GM12874 (cell line): ENCODE measurements around the gene CEACAM3.

Source experiments
- TF ChIP-seq, protein P1 (sequence below): IDR thresholded peaks from 2 replicates; pipeline ENCODE4 v1.5.1; 2011; ENCODE audit warnings: low read depth, mild to moderate bottlenecking, control low read depth, low read length, moderate library complexity; ENCODE audit not compliant: insufficient read depth

CEACAM3 gene

DNA sequence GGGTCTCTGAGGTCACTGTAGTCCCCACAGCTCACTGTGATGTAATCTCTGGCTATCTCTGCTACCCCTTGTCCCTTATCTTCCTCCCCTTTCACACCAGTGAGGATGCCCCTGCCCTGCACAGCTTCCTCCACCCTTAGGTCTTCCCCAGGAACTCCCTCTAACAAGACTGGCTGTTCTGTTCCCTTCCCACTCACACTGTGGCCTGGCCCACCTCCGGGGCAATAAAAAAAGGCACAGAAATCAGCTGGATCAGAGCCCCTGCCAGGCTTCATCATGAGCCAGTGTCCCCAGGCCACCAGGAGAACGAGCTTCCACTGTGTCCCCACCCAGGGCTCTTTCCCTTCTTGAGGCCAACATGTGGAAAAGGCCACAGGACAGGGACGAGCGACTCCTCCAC is 4.6 kb downstream of the CEACAM3 start:
- TF ChIP-seq, protein P1, sequence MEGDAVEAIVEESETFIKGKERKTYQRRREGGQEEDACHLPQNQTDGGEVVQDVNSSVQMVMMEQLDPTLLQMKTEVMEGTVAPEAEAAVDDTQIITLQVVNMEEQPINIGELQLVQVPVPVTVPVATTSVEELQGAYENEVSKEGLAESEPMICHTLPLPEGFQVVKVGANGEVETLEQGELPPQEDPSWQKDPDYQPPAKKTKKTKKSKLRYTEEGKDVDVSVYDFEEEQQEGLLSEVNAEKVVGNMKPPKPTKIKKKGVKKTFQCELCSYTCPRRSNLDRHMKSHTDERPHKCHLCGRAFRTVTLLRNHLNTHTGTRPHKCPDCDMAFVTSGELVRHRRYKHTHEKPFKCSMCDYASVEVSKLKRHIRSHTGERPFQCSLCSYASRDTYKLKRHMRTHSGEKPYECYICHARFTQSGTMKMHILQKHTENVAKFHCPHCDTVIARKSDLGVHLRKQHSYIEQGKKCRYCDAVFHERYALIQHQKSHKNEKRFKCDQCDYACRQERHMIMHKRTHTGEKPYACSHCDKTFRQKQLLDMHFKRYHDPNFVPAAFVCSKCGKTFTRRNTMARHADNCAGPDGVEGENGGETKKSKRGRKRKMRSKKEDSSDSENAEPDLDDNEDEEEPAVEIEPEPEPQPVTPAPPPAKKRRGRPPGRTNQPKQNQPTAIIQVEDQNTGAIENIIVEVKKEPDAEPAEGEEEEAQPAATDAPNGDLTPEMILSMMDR = no peak

DNA sequence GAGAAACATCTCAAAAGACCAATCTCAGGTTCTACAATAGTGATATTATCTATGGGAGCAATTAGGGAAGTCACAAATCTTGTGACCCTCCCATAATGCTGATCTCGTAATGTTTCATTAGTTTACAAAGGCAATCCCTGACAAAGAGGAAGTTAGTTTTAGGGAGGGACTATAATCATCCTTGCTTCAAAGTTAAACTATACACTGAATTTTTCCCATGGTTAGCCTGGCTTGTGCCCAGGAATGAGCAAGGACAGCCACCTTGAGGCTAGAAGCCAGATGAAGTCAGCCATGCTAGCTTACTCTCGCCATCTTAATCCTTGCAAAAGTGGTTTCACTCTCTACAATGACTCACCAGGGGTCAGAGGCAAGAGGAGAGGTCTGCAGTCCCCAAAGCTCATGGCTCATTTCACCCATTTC is 5.4 kb downstream of the CEACAM3 start:
- TF ChIP-seq, protein P1 = no peak

DNA sequence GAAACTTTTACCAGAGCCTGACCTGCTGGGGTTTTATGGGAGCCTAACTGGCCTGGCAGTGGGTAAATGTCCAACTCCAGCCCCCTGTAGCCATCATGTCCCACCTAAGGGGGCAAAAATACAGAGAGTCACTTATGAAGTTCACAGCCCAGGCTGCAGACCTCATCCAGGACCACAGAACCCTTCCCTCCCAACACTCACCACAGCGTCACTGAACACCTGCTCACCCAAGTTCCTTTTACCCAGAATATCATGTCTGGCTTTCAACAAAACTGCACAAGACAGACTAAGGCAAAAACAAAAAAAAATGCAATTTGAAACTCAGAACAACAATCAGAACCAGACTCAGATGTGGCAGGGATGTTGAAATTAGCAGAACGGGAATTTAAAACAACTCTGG is 6.4 kb downstream of the CEACAM3 start:
- TF ChIP-seq, protein P1 = no peak

DNA sequence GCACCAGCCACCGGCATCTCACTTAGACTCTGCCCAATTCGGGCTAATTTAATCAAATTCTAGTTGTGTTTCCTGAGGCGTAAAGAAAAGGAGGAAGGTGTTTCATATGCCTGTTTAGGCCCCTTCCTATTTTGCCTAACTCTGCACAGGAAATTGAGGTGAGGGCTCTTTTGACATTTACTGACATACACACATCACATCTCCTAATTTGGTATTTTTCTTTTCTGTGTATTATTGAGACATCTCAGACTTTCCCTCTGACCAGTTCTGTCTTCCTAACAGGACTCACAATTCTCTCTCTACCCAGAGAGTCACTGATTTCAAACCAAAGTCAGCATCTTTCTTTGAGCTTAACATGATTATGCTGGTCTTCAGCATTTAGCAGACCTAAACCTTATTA is 7.9 kb downstream of the CEACAM3 start:
- TF ChIP-seq, protein P1 = no peak

DNA sequence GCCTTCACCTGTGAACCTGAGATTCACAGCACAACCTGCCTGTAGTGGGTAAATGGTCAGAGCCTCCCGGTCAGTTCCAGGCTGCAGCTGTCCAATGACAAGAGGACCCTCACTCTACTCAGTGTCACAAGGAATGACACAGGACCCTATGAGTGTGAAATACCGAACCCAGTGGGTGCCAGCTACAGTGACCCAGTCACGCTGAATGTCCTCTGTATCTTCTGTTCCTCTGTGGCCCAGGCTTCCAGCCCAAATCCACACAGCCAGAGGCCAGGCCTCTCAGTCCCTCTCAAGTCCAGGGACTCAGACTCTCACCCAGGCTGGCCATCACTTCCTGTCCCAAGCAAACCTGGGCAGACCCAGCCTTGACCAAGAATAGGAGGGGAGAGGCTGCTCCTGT is 10.8 kb downstream of the CEACAM3 start:
- TF ChIP-seq, protein P1 = no peak

DNA sequence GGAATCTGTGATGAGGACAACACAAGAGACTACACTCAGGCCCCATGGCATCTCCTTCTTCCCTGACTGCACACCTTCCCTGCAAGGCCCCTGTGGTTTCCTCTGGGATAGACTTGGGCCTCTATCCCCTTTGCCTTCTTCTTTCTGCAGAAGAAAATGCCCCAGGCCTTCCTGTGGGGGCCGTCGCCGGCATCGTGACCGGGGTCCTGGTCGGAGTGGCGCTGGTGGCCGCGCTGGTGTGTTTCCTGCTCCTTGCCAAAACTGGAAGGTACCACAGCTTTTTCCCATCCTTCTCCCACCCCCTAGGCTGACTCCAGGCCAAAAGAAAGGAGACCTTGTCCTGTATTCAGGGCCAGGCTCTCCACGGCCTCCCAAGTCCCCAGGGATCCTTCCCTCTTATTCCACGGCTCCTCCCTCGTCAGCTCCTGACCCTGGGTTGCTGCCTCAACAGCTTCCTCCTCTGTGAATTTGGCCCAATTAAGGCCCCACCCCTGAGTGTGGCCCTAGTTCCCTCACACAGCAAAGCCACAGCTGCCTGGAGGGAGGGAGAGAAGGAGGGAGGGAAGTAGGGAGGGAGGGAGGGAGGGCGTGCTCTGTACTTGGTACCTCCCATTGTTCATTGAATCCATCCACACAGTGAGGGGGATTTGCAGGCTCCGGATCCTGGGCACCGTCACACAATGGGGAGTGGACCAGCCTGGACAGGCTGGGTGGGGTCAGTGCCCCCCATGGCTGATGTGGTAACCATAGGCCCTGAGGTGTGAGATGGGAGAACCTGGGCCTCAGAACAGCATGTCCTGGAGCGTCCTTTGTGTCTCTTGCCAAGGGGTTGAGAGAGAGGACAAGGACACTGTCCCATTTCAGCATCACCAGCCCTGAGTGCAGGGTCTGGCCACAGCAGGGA is 12.5 kb downstream of the CEACAM3 start:
- TF ChIP-seq, protein P1 = no peak

DNA sequence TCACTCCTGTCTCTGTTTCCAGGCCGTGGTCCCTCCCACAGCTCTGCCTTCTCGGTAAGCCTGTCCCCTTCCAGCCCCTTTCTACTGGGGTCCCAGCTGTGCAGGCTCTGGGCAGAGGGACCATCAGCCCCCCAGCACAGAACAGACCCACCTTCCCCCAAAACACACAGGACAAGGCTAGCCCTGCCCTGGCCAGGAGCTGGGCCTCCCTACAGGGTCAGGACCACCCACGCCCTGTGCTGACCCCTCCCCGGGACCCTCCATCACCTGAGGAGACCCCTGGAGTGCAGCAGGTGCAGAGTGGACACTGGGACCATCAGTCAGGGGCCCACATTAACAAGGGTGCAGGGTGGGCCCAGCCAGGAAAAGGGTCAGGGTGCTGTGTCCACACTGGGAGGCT is 13.9 kb downstream of the CEACAM3 start:
- TF ChIP-seq, protein P1 = no peak
